NK-92 (cell line): ENCODE results near the gene JAKMIP1.
"Not testable (repeated sequence)": the region's sequence is repeated elsewhere in the genome, so short reads cannot be mapped to it uniquely, and the experiment has no call there.

Experiments used
- DNase-seq: peaks from one replicate; lab custom pipeline; 2025; ENCODE audit not compliant: unreplicated experiment; lab: John Stamatoyannopoulos, UW

The JAKMIP1 gene

GRCh38 chr4:6148506-6149205, 51.7 kb downstream of the JAKMIP1 start:
- no peak for DNase-seq

GRCh38 chr4:6147441-6147840, 52.9 kb downstream of the JAKMIP1 start:
- no peak for DNase-seq

GRCh38 chr4:6143603-6144181, 56.7 kb downstream of the JAKMIP1 start:
- no peak for DNase-seq

- DNase-seq: no peak
These were observed 57.3 kb downstream of the JAKMIP1 start for GRCh38 chr4:6142935-6143602.

- DNase-seq: no peak
These were observed 57.8 kb downstream of the JAKMIP1 start for GRCh38 chr4:6142511-6142910.

- DNase-seq: no peak
These were observed 58.8 kb downstream of the JAKMIP1 start for GRCh38 chr4:6141554-6141953.

GRCh38 chr4:6141021-6141420, 59.3 kb downstream of the JAKMIP1 start:
- not testable (repeated sequence) for DNase-seq

GRCh38 chr4:6137747-6138135, 62.6 kb downstream of the JAKMIP1 start:
- DNase-seq: no peak

- no peak for DNase-seq
These were observed 63.2 kb downstream of the JAKMIP1 start for GRCh38 chr4:6137027-6137746.

GRCh38 chr4:6134612-6135220, 65.6 kb downstream of the JAKMIP1 start:
- DNase-seq: peak; percentile 18

- DNase-seq: no peak
These were observed 67.6 kb downstream of the JAKMIP1 start for GRCh38 chr4:6132716-6133115.

GRCh38 chr4:6128221-6128850, 72.0 kb downstream of the JAKMIP1 start:
- DNase-seq: no peak

GRCh38 chr4:6126971-6127745, 73.2 kb downstream of the JAKMIP1 start:
- no peak for DNase-seq

- no peak for DNase-seq
These were observed 75.2 kb downstream of the JAKMIP1 start for GRCh38 chr4:6125103-6125651.

GRCh38 chr4:6124386-6125102, 75.8 kb downstream of the JAKMIP1 start:
- no peak for DNase-seq

GRCh38 chr4:6123976-6124375, 76.4 kb downstream of the JAKMIP1 start:
- no peak for DNase-seq

- no peak for DNase-seq
These were observed 76.8 kb downstream of the JAKMIP1 start for GRCh38 chr4:6123541-6123940.

- DNase-seq: no peak
These were observed 77.2 kb downstream of the JAKMIP1 start for GRCh38 chr4:6123116-6123515.

GRCh38 chr4:6122496-6122895, 77.9 kb downstream of the JAKMIP1 start:
- DNase-seq: no peak
